MCF 10A (cell line): ENCODE data around the gene IL17REL. TPM values are rescaled to one million over a fixed set of nuclear protein-coding genes. Genes with fewer than 3 reads are reported as not detected.
A peak's percentile ranks its signal among the peaks of the same experiment; 100 is the strongest.

ENCODE experiments used
- BruUV-seq: library from RNA; stranded (reverse); fragments of 400-500 nt; replicated peaks from 2 replicates; lab custom pipeline; 2021; lab: Mats Ljungman, UMichigan
- CTCF ChIA-PET: fragments of 300-600 bp; sonication (Branson Sonifier 250); formaldehyde crosslinking; extraction: SDS; loops from one replicate; lab custom pipeline; 2021; ENCODE audit warnings: antibody characterized with exemption, inconsistent platforms; lab: Yijun Ruan, JAX
- POLR2A ChIA-PET: fragments of 300-600, 350-650 bp; sonication (Branson Sonifier 250); formaldehyde crosslinking; extraction: SDS; loops from one replicate; lab custom pipeline; 2020; ENCODE audit warnings: antibody characterized with exemption, inconsistent platforms; lab: Yijun Ruan, JAX
- DNase-seq: peaks from one replicate; pipeline ENCODE4 v3.0.0-alpha.2; 2018; ENCODE audit not compliant: unreplicated experiment
- H3K27ac Mint-ChIP-seq: one replicate; pipeline ENCODE4 v1.8.0; 2022; ENCODE audit warnings: mild to moderate bottlenecking, low read depth, mixed read lengths; ENCODE audit not compliant: unreplicated experiment
- H3K27me3 Mint-ChIP-seq: one replicate; pipeline ENCODE4 v1.8.0; 2022; ENCODE audit warnings: mixed read lengths; ENCODE audit not compliant: insufficient read depth, unreplicated experiment
- H3K36me3 Mint-ChIP-seq: one replicate; pipeline ENCODE4 v1.8.0; 2022; ENCODE audit warnings: mild to moderate bottlenecking, moderate library complexity, mixed read lengths; ENCODE audit not compliant: insufficient read depth, unreplicated experiment
- H3K4me1 Mint-ChIP-seq: one replicate; pipeline ENCODE4 v1.8.0; 2022; ENCODE audit warnings: mixed read lengths; ENCODE audit not compliant: insufficient read depth, unreplicated experiment
- H3K4me3 Mint-ChIP-seq: one replicate; pipeline ENCODE4 v1.8.0; 2022; ENCODE audit warnings: mild to moderate bottlenecking, moderate library complexity, mixed read lengths; ENCODE audit not compliant: unreplicated experiment
- H3K9me3 Mint-ChIP-seq: one replicate; pipeline ENCODE4 v1.8.0; 2022; ENCODE audit warnings: mixed read lengths; ENCODE audit not compliant: unreplicated experiment
- intact Hi-C: fragments of 100-400 bp; cut with micrococcal nuclease; formaldehyde crosslinking; loops from 2 replicates; pipeline ENCODE4 v1.14.1; 2022
- total RNA-seq: library from RNA; stranded (reverse); gene quantifications from 2 replicates; pipeline ENCODE4 v1.2.3, GENCODE V29; 2022
- TF ChIP-seq, protein P1 (sequence below): fragments of 200-600 bp; IDR thresholded peaks from one replicate; pipeline ENCODE4 v1.8.0; 2022; ENCODE audit warnings: antibody characterized with exemption, mild to moderate bottlenecking; ENCODE audit not compliant: unreplicated experiment

IL17REL gene
- total RNA-seq, 1 experiment from 2014 or later: not detected

DNA sequence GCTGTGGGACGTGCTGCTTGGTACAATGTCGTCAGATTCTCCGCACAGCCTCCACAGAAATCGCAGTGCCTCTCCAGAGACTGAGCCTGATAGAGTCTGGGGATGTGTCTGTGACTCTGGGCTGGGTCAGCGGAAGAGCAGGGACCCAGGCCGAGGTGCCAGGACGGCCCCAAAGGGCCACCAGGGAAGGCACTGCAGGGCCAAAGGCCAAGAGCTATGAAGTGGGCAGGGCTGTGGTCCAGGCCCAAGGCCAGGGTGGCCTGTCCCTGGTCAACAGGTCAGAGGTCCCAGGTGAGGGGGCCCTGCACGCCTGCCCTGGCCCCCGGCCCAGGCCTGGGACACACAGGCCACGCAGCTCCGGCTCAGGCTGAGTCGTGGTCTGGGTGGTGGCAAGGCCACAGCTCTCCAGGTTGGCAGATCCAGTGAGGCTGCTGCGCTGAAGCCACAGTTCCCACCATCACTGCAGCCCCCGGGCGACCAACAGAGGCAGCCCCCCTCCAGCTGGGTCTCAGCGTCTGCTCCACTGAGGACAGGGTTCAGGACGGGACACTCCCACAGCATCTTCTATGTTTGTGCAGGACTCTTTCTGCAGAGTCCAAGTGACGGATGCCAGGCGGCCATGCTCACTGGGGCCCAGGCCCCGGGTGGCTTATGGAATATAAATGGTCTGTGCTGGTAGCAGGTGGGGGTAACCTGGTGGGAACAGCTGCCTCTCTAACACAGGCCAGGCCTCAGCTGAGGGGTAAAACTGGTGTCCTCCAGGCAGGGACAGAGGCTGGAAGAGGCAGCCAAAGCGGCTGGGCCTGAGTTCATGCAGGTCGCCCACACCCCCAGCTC is 56.8 kb downstream of the IL17REL start:
- H3K36me3 Mint-ChIP-seq: no peaks in the 10 kb centered on the region
- peak overlapping the region; percentile 19 for H3K4me3 Mint-ChIP-seq
- H3K9me3 Mint-ChIP-seq: no peaks in the 10 kb centered on the region
- TF ChIP-seq, protein P1, sequence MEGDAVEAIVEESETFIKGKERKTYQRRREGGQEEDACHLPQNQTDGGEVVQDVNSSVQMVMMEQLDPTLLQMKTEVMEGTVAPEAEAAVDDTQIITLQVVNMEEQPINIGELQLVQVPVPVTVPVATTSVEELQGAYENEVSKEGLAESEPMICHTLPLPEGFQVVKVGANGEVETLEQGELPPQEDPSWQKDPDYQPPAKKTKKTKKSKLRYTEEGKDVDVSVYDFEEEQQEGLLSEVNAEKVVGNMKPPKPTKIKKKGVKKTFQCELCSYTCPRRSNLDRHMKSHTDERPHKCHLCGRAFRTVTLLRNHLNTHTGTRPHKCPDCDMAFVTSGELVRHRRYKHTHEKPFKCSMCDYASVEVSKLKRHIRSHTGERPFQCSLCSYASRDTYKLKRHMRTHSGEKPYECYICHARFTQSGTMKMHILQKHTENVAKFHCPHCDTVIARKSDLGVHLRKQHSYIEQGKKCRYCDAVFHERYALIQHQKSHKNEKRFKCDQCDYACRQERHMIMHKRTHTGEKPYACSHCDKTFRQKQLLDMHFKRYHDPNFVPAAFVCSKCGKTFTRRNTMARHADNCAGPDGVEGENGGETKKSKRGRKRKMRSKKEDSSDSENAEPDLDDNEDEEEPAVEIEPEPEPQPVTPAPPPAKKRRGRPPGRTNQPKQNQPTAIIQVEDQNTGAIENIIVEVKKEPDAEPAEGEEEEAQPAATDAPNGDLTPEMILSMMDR: no peak
- no TSS peak for BruUV-seq
- CTCF ChIA-PET: interaction anchor here (0.7 to 1.9 kb wide), 3 partner anchors 25 to 369 kb away, joined by 3 to 9 read pairs (median 3); no protein-coding TSS in a partner anchor
- POLR2A ChIA-PET: interaction anchor here (0.9 to 1.3 kb wide), 5 partner anchors 11 to 72 kb away, joined by 3 to 4 read pairs (median 4); no protein-coding TSS in a partner anchor
- intact Hi-C loops: no loop called here
- H3K27ac Mint-ChIP-seq: peak overlapping the region; percentile 31
- DNase-seq: no peak
- no peaks in the 10 kb centered on the region for H3K27me3 Mint-ChIP-seq
- peaks cover 33% of the 10 kb centered on the region for H3K4me1 Mint-ChIP-seq

DNA sequence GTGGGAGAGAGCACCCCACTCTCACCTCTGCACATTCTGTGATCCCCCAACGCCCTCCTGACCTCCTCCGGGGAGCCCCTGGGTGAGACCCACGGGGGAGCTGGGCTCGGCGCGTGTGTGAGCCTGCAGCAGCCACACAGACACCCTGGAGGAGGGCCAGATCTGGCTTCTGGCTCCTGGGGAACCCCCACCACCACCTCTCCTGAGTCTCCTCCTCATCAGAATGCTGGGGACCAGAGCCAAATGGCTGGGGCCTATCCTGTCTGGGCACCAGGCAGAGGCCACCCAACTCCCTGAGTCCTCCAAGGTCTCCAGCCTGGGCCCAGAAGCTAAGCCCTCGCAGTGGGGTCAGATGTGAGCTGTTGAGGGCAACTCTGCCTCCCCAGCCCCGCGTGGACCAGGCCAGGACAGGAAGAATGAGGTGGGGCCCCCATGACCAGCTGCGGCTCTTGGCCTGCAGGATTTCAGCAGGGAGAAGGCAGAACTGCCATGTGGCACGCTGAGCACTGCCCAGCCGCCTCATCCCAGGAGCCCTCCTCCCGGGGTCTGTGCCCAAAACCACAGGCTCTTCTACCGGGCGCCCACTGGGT is 57.5 kb downstream of the IL17REL start:
- CTCF ChIA-PET: interaction anchor here (0.9 to 1.9 kb wide), 3 partner anchors 19 to 38 kb away, joined by 3 to 9 read pairs (median 5); no protein-coding TSS in a partner anchor
- Mint-ChIP-seq H3K36me3 (no peaks in the 10 kb centered on the region), H3K9me3 (no peaks in the 10 kb centered on the region), H3K27me3 (no peaks in the 10 kb centered on the region), H3K4me3 (no peak overlapping the region), H3K4me1 (peaks cover 35% of the 10 kb centered on the region), H3K27ac (peak overlapping the region; percentile 31)
- intact Hi-C loops: no loop called here
- TF ChIP-seq, protein P1: no peak
- no peak for DNase-seq
- BruUV-seq: no TSS peak
- POLR2A ChIA-PET: interaction anchor here (1.3 kb wide), 1 partner anchor 24 kb away, joined by 4 read pairs; no protein-coding TSS in a partner anchor

DNA sequence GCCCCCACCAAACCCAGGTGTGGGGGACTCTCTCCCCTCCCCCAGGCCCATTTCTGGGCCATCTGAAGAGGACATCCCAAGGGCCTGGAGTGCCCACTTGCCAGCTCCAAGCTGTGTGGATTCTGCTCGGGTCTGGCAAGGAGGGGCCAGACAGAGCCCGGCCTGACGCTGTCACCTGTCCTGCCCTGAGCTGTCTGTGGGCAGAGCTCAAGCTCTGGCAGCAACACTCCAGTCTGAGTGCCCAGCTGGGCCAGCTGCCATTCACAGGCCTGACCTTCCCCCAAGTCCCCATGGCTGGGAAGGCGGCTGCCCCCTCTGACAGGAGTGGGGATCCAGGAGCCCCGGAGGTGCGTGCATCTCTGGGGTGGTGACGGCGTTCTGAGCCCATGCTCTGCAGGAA is 58.2 kb downstream of the IL17REL start:
- H3K4me1 Mint-ChIP-seq: peaks cover 40% of the 10 kb centered on the region
- TF ChIP-seq, protein P1: no peak
- H3K27me3 Mint-ChIP-seq: no peaks in the 10 kb centered on the region
- no peaks in the 10 kb centered on the region for H3K9me3 Mint-ChIP-seq
- CTCF ChIA-PET: interaction anchor here (0.9 to 1.9 kb wide), 3 partner anchors 18 to 38 kb away, joined by 3 to 9 read pairs (median 5); no protein-coding TSS in a partner anchor
- POLR2A ChIA-PET: no interaction called here
- no TSS peak for BruUV-seq
- no peak for DNase-seq
- H3K27ac Mint-ChIP-seq: no peak overlapping the region
- no peak overlapping the region for H3K4me3 Mint-ChIP-seq
- H3K36me3 Mint-ChIP-seq: no peaks in the 10 kb centered on the region
- intact Hi-C loops: no loop called here
